ENCODE measurements around the gene NFATC1.
A peak's percentile ranks its signal among the peaks of the same experiment; 100 is the strongest.
"Not testable (repeated sequence)": the region's sequence is repeated elsewhere in the genome, so short reads cannot be mapped to it uniquely, and the experiment has no call there.

NFATC1 gene

DNA sequence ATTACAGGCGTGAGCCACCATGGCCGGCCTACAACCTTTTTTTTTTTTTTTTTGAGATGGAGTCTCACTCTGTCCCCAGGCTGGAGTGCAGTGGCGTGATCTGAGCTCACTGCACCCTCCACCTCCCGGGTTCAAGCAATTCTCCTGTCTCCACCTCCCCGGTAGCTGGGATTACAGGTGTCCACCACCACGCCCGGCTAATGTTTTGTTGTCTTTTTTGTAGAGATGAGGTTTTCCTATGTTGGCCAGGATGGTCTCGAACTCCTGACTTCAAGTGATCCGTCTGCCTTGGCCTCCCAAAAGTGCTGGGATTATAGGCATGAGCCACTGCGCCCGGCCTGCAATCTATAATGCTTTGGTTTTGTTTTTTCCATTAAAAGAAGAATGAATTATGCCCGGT is 19.1 kb upstream of the NFATC1 start:
- not testable (repeated sequence) for DNase-seq

DNA sequence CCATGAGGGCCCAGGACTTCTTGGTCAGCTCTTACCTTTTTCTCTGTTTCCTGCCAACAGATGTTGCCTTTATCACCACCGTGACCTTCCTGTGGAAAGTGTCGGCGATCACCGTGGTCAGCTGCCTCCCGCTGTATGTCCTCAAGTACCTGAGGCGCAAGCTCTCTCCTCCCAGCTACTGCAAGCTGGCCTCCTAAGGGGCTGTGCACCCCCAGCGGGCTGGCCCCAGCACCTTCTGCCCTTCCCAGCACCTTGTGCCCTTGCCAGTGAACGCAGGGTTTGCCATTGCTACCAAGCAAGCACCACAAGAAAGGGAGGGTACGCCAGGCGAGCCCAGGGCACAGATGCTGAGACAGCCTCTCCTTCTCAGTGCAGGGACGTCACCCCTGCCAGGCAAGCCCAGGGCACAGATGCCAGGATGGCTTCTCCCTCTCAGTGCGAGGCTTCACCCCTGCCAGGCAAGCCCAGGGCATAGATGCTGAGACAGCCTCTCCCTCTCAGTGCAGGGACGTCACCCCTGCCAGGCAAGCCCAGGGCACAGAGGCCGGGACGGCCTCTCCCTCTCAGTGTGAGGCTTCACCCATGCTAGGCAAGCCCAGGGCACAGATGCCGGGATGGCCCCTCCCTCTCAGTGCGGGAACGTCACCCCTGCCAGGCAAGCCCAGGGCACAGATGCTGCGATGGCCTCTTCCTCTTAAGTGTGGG is 18.4 kb upstream of the NFATC1 start:
- DNase-seq, result no peak

DNA sequence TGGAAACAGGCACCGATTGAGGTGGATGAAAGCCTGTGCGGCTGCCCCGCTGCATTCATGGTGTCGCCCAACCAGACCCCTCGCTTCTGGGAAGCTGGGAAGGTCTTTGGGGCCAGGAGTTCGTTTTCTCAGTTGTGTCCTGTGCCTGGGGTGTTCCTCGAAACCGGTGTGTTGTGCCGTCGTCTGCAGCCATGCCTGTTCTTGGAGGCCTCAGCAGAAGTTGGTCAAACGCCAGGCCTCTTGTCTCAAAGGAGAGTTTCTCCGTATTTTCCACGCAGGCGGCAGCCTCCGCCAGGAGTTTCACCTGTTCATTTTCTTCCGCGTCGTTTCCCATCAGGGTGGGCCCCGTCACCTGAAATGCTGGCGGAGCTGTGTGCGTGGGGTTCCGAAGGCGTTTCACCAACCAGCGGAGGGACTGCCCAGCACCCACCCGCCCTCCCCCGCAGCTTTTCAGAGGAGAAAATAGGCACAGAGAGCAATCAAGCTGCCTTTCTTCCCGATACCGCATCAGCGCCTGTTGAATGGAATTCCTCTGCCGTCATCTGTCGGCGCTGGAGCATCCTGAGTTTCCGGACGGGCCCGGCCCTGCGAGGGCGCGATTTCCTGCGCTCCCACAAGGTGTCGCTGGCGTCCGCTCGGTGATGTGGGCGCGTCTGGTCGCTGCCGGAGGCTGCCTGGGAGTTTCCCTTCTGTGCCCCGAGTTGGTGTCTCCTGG is 17.0 kb upstream of the NFATC1 start:
- DNase-seq, result peak; percentile 79

DNA sequence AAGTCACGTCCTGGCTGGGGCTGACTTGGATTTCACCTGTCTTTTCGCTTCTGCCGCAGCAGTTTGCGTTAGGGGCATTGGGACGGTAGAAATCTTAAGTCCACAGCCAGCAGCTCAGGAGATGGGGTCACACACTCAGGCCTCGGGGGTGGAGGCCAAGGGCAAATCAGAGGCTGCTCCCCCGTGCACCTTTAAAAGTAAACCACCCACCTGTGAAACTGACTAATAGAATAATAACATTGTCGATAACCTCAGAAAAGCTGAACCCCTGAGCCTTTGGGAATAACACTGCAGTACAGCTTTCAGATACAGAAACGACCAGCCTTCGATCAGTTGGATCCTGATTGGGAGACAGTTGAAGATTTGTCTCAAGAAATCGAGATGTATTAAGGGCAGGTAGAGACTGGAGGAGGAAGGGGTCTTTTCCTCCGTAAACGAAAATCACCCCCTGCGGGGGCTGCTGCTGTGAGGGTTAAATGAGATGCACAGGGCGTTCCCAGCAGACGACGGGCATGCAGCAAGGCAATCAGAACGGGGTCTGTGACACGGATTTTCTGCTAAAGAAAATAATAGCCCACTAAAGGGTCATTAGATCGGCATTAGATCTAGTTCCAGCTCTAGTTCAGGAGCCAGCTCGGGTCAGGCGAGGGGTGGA is 16.4 kb upstream of the NFATC1 start:
- DNase-seq, result no peak

DNA sequence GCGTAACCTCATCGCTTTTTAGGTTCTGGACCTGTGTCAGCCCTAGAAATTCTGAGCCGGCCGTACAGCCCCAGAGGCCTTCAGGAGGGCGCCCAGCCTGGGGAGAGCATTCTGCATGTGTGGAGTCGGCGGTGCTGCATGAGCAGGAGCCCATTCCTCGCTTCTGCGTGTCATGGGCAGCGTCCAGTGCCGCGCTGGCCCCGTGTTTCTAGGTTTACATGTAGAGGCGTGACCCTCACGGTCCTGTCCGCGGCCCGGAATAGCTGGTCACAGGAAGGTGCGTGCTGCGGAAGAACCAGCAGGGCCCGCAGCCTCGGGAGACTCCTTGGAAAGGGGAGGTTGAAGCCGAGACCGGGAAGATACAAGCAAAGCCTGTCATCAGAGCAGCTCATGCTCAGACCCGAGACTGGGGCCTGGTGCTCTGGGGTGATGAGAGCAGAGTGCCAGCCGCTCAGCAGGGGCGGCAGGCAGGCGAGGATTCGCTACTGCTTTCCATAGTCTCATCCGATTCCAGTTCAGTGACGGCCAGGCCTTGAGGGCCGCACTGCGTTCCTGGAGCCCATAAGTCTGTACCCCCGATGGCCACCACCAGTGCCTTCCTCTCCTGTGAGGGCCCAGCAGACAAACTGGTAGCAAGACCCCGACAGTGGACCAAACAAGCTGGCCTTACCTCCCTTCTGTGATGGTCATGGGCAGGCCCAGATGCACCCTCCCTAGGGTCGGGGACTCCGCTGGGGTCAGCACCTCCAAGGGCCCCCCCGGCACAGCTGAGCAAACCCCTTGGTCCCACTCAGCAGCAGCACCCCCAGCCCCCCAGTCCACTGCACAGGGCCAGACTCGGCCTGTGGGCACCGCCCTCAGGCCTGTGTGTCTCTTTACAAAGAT is 15.6 kb upstream of the NFATC1 start:
- DNase-seq, result no peak

DNA sequence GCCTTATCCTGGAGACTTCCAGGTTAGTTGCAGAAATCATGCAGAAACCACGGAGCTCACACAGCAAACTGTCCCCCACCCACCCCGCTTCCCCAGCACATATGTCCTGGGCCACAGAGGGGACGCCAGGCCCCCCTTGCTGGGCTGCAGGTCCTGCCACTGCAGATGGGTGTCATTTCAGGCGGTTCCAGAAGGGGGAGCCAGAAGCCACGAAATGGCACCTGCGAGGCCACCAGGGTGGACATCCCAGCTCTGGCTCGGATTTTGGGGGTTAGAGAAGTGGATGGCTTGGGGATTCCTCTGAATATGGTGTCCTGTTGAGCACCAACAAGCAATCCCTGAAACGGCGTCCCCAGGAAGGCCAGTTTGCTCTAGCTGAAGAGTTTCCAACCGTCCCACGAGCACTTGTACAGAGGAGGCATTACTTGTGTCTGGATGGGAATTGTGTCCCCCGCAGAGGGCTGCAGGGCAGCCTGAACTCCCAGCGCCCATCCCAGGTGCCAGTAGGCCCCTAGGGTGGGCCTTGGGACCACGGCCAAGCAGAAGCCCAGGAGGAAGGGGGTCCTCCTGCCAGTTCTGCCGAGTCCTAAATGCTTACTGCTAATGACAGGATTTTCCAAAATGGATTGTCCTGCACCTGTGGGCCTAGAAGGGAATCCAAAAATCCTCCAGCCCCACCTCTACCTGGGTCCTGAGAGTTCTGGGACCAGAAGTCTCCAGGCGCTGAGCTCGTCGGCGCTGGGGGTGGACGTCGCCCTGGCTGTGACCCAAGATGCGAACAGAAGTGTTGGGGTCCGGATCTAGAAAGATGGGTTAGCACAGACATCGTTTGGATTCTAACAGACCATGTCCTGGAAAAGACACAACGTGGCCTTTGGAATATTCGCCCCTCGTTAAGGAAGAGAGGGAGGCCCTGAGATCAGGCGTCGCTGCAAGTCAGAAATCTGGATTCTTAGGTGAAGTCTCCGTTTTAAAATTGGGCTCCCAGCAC is 14.6 kb upstream of the NFATC1 start:
- peak; percentile 73 for DNase-seq

DNA sequence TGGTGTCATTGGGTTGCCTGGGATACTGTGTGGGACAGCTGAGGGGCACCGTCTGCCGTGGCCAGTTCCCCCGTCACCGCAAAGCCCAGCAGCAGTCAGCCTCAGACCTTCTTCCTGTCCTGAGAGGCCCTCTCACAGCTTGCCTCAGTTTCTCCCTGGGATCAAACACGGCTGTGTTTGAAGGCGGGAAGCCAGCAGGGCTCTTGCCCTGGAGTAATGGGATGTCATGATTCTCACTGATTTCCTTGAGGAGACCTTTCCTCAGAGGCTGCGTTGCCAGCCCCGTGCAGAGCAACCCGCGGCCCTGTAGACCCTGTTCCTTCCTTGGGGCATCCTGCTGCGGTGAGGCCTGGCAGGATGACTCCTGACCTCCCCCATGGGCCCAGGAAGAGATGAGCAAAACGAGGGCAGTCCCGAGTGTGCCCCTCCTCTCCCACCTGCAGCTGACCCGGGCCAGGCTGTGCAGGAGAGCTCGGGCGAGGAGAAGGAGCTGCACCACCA is 13.9 kb upstream of the NFATC1 start:
- DNase-seq, result no peak

DNA sequence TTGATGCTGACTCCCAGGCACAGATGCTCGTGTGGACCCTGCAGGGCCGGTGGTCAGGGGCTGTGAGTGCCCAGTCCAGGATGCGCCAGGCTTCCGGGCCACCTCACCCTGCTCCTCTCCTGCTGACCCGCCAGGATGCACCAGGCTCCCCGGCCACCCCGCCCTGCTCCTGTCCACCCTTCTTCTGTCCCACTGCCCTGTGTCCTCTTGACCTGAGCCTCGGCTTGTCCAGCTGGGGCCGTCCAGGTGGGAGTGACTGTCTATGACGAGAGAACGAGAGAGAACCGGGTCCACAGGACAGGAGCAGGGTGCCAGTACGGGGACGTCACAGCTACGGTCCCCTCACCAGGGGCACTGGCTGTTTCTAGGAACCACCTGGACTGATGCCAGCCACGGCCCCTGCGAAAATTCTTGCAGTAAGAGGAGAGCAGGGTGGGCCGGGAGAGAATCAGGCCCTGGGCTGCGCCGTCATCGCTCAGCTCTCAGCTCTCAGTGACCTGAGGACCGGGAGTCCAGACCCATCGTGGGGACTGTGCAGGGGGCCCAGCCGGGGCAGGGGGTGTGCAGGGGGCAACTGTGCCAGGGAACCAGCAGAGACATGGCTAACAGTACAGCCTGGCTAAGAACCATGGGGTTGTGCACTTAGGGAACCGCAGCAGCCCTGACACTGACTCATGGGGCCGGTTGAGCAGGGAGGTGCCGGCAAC is 12.9 kb upstream of the NFATC1 start:
- DNase-seq, result no peak

DNA sequence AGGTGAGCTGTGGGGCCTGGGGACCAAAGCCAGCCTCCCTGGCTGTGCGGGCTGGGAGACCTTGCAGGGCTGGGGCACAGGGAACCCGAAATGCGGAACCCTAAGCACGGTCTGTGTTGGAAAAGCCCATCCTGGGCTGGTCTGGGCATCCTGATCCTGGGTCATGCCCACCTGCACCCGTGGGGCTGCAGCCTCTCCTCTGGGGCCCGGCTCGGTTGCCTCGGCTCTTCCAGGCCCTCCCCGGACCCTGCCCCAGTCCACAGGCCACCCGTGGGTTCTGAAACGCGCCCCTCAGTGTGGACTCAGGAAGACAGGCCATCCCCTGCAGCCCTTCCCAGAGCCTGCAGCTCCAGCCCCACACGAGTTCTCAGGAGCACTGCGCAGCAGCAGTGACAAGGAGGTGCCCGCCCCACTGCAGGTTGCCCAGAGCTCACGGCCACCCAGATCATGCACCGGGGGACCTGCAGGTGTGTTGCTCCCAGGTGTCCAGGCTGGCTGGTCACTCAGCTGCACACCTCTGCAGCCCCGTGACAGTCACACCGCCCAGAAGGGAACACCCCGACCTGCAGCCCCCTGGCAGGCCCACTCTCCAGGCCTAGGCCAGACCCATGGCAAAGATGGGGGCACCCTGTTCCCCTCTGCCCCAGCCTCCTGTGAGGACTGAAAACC is 12.2 kb upstream of the NFATC1 start:
- no peak for DNase-seq

DNA sequence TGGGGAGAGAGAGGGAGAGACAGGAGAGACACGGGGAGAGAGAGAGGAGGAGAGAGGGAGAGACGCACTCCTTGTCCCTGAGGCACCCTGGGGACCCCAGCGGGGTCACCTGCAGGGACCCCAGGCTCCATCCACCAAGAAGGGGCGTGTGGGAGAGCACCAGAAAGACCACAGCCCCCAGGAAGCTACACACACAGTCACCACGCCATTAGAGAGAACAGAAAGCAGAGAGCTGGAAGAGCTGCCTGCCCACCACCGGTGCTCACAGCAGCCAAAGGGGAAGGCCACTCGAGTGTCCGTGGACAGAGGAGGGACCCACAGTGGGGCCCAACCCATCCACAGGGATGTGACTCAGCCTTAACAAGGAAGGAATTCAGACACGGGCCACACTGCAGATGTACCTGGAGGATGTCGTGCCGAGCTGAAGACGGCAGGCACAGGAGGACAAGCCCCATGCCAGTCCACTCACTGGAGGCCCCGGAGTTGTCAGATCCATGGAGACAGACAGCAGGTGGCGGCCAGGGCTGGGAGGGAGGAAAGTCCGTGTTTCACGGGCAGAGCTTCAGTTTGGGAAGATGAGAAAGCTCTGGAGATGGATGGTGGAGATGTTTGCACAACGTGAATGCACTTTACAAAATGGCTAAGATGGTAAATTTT is 11.5 kb upstream of the NFATC1 start:
- DNase-seq, result no peak

DNA sequence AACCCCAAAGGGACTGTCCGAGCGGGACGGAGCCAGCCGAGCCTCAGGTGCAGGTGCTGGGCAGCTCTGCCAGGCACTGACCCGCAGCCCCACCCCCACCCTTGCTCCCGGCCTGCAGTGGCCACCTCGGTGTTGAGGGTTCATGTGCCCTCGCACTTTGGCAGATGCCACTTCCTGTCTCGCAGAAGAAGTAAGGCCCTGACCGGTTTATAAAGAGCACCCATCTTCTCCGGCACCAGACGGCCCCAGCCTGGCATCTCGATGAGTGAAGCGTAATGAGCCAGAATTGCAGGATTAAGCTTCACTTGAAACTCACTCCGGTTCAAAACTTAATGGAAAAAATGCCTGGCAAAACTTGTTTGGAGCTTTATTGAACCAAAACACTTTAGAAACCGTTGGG is 10.9 kb upstream of the NFATC1 start:
- no peak for DNase-seq

DNA sequence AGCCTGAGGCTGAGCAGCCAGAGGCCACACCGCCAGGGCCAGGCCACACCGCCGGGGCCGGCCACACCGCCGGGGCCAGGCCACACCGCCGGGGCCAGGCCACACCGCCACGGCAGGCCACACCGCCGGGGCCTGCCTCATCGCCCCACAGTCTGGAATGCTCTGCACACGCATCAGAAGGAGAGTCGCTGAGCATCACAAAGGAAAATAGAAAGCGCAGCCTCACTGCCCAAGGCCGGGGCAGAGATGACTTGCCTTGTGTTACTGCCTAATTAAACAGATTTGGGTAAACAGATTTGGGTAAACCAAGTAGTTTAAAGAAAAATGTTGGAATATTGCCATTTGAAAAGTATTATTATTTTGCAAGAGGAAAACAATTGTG is 10.4 kb upstream of the NFATC1 start:
- no peak for DNase-seq

DNA sequence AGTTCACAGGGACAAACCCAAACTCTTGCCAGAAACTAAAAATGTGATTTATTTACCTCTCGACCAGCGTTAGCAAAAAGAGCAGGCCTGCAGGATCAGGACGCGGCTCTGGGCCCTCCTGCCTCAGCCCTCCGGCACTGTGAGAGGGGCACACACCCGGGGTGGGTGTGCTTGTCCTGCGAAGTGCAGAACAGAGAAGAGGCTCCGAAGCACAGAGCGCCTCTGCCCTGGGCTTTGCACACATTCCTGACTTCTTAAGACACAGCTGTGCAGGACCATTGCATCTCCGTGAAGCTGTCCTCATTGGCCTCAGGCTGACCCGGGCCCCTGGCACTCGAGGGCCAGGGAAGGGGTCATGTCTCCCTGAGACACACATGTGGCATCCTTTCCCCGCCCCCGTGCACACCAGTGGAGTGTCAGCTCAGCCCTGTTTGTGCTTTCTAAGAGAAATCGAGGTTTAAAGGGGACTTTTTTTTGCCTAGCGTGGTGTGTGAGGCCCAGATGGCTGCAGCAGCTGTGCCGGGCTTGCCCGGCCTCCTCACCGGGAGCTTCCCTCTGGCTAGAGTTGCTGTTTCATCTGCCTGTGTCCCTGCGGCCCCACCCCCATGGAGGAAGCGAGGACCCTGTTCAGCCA is 9.9 kb upstream of the NFATC1 start:
- no peak for DNase-seq

DNA sequence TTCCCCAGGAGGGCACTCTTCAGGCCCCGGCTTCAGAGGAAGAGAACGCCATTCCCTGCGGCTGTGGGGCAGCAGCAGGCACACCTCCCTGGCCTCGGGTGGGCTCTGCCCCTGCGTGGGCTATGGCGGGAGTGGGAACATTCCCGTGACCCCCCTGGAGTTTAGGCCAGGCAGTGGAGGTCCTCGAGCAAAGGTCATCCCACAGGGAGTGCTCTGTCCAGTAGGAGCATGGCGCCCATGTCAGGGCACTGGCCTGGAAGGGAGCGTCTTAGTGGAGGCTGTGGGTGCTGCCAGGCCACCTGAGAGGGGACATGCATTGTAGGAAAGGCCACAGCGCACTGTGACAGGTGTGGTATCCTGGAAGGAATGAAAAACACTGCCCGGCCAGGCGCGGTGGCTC is 9.2 kb upstream of the NFATC1 start:
- no peak for DNase-seq

DNA sequence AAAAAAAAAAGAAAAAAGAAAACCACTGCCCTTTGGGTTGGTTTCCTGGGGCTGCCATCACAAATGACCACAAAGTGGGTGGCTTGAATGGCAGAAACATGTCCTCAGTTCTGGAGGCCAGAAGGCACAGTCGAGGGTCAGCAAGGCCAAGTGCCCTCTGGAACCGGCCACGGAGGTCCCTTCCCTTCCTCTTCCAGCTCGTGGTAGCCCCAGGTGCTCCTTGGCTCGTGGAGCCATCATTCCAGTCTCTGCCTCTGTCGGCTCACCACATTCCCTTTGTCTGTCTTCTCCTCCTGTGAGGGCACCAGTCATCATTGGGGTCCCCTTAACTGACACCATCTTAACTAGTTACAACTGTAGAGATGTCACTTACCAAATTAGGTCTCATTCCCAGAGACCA is 8.5 kb upstream of the NFATC1 start:
- no peak for DNase-seq

DNA sequence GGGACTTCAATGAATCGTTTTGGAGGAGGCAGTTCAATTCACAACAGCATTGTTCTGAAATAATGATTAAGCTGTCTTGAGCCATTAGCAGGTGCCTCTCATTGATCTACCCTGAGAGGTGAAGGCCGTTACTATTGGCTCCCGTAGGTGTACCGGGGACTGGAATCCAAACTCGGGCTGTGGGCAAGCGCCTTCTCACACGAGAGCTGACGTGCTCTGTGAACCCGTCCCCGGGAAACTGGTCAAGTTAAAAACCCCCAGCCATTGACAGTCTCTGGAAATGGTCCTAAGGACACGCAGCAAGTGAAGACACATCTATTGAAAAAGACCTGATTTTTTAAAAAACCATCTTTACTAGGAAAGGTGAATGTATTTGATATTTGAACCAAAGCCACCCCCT is 8.1 kb upstream of the NFATC1 start:
- DNase-seq, result no peak

DNA sequence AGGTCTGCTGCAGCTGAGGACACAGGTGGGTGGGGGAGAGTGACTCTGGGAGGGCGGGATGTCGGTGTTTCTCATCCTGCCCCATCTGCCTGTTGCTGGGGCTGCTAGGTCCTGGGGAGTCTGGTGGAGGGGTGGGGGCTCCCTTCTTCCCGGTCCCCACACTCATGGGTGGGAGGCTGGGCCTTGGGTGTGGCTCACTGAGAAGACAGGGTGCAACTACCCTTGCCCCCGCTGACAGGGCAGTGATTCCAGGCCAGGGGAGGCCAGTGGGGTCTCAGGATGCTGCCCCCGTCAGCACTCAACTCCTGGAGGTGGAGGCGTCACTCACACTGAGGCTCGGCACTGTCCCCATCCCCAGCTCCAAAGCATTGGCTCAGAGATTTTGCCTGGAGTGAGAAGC is 7.7 kb upstream of the NFATC1 start:
- DNase-seq, result no peak

DNA sequence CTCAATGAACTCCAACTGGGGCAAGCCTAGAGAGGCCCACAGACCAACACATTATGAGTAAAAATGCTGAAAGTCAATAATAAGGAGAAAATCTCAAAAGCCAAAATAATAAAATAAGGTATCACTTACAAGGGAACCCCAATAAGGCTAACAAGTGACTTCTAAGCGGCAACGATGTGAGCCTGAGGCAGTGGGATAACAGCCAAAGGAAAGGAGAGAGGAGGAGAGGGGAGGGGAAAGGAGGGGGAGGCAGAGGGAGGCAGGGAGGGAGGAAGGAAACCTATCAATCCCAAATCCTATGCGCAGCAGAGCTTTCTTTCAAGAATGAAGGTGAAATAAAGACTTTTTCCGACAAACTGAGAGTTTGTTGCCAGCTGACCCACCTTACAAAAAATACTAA is 6.0 kb upstream of the NFATC1 start:
- no peak for DNase-seq

DNA sequence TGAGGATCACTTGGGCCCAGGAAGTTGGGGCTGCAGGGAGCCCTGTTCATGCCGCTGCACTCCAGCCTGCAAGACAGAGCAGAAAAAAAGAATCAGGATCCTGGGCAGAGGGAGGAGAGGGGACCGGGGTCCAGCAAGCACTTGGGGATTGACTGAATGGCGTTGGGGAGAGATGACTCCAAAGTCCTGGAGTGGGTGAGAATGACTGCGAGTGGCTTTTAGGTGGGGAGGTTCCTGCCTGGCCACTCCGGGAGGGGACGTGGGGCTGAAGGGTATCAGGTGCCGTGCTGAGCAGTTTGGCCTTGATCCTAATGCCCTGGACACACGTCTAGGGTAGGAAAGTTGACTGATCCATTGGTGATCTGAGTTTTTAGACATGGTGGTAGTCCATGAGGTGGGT is 3.5 kb upstream of the NFATC1 start:
- DNase-seq, result no peak
